ENCODE results near the gene CD55. TPM values are rescaled to one million over a fixed set of nuclear protein-coding genes. Genes with fewer than 3 reads are reported as not detected.

Gene CD55
- total and polyA plus RNA-seq, 2 of the 8 experiments (the other 6 are each of a cell fraction or from before 2014, with no cell fraction given), result 20.1 to 22.8 TPM

DNA sequence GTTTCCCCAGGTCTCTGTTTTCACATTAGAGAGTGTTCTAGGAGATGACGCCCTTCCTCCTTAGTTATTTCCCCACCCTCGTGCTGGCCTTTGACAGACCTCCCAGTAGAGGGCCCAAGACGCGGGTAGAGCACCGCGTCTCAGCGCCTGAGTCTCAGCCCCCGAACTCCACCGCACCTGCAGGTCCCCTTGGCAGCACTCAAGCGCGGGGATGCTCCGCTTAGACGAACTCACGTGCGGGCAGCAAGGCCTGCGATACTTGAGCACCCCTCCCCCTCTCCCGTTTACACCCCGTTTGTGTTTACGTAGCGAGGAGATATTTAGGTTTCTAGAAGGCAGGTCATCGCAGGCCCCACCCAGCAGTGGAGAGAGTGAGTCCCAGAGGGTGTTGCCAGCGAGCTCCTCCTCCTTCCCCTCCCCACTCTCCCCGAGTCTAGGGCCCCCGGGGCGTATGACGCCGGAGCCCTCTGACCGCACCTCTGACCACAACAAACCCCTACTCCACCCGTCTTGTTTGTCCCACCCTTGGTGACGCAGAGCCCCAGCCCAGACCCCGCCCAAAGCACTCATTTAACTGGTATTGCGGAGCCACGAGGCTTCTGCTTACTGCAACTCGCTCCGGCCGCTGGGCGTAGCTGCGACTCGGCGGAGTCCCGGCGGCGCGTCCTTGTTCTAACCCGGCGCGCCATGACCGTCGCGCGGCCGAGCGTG, at the start of gene CD55 (continued):
- TF ChIP-seq GTF2F1 (IDR thresholded peaks at IDR 0.05; ENCODE audit: borderline replicate concordance, low read depth, low read length), result 0 out of 2 replicates have a peak, but pooled peaks have one; percentile 22
- TF ChIP-seq MAFK (IDR thresholded peaks at IDR 0.05; ENCODE audit: low read depth, low read length), result no peak
- no peak for TF ChIP-seq FOSL1 (IDR thresholded peaks at IDR 0.05; ENCODE audit: insufficient read depth, low read depth, low read length)
- TF ChIP-seq, protein P1, sequence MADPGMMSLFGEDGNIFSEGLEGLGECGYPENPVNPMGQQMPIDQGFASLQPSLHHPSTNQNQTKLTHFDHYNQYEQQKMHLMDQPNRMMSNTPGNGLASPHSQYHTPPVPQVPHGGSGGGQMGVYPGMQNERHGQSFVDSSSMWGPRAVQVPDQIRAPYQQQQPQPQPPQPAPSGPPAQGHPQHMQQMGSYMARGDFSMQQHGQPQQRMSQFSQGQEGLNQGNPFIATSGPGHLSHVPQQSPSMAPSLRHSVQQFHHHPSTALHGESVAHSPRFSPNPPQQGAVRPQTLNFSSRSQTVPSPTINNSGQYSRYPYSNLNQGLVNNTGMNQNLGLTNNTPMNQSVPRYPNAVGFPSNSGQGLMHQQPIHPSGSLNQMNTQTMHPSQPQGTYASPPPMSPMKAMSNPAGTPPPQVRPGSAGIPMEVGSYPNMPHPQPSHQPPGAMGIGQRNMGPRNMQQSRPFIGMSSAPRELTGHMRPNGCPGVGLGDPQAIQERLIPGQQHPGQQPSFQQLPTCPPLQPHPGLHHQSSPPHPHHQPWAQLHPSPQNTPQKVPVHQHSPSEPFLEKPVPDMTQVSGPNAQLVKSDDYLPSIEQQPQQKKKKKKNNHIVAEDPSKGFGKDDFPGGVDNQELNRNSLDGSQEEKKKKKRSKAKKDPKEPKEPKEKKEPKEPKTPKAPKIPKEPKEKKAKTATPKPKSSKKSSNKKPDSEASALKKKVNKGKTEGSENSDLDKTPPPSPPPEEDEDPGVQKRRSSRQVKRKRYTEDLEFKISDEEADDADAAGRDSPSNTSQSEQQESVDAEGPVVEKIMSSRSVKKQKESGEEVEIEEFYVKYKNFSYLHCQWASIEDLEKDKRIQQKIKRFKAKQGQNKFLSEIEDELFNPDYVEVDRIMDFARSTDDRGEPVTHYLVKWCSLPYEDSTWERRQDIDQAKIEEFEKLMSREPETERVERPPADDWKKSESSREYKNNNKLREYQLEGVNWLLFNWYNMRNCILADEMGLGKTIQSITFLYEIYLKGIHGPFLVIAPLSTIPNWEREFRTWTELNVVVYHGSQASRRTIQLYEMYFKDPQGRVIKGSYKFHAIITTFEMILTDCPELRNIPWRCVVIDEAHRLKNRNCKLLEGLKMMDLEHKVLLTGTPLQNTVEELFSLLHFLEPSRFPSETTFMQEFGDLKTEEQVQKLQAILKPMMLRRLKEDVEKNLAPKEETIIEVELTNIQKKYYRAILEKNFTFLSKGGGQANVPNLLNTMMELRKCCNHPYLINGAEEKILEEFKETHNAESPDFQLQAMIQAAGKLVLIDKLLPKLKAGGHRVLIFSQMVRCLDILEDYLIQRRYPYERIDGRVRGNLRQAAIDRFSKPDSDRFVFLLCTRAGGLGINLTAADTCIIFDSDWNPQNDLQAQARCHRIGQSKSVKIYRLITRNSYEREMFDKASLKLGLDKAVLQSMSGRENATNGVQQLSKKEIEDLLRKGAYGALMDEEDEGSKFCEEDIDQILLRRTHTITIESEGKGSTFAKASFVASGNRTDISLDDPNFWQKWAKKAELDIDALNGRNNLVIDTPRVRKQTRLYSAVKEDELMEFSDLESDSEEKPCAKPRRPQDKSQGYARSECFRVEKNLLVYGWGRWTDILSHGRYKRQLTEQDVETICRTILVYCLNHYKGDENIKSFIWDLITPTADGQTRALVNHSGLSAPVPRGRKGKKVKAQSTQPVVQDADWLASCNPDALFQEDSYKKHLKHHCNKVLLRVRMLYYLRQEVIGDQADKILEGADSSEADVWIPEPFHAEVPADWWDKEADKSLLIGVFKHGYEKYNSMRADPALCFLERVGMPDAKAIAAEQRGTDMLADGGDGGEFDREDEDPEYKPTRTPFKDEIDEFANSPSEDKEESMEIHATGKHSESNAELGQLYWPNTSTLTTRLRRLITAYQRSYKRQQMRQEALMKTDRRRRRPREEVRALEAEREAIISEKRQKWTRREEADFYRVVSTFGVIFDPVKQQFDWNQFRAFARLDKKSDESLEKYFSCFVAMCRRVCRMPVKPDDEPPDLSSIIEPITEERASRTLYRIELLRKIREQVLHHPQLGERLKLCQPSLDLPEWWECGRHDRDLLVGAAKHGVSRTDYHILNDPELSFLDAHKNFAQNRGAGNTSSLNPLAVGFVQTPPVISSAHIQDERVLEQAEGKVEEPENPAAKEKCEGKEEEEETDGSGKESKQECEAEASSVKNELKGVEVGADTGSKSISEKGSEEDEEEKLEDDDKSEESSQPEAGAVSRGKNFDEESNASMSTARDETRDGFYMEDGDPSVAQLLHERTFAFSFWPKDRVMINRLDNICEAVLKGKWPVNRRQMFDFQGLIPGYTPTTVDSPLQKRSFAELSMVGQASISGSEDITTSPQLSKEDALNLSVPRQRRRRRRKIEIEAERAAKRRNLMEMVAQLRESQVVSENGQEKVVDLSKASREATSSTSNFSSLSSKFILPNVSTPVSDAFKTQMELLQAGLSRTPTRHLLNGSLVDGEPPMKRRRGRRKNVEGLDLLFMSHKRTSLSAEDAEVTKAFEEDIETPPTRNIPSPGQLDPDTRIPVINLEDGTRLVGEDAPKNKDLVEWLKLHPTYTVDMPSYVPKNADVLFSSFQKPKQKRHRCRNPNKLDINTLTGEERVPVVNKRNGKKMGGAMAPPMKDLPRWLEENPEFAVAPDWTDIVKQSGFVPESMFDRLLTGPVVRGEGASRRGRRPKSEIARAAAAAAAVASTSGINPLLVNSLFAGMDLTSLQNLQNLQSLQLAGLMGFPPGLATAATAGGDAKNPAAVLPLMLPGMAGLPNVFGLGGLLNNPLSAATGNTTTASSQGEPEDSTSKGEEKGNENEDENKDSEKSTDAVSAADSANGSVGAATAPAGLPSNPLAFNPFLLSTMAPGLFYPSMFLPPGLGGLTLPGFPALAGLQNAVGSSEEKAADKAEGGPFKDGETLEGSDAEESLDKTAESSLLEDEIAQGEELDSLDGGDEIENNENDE (IDR thresholded peaks at IDR 0.05; ENCODE audit: insufficient replicate concordance, low read length), result no peak
- no peak for TF ChIP-seq KDM5A (IDR thresholded peaks at IDR 0.05; ENCODE audit: low read length)
- peak; percentile 89 for TF ChIP-seq CREB1 (IDR thresholded peaks at IDR 0.05)
- TF ChIP-seq RBBP5 (IDR thresholded peaks at IDR 0.05; ENCODE audit: borderline replicate concordance, low read depth, low read length), result peak; percentile 69; the same call in 1 of the 2 replicates
- TF ChIP-seq EGR1 (IDR thresholded peaks at IDR 0.05; ENCODE audit: borderline replicate concordance, low read depth, low read length), result no peak
- peak; percentile 92 for TF ChIP-seq ASH2L (IDR thresholded peaks at IDR 0.05; ENCODE audit: low read length)
- peak; percentile 69 for TF ChIP-seq KDM4A (IDR thresholded peaks at IDR 0.05; ENCODE audit: low read depth, low read length, severe bottlenecking)
- TF ChIP-seq PHF8 (conservative IDR thresholded peaks at IDR 0.05; ENCODE audit: low read depth, low read length), result peak; percentile 83
